HG02571 (cell line): ENCODE results near the gene ZP1.

Experiments used
- ATAC-seq: cut with Tn5 transposase; IDR thresholded peaks from one replicate; pipeline ENCODE4 v1.9.1; 2021; ENCODE audit warnings: mild to moderate bottlenecking, moderate library complexity; ENCODE audit not compliant: unreplicated experiment

ZP1 gene

GRCh38 chr11:60873533-60873932, 6.2 kb downstream of the ZP1 start:
- ATAC-seq: no peak

- no peak for ATAC-seq
Measured at GRCh38 chr11:60874421-60875365, 7.4 kb downstream of the ZP1 start.

GRCh38 chr11:60875366-60876167, 8.2 kb downstream of the ZP1 start:
- ATAC-seq: no peak

- ATAC-seq: no peak
Measured at GRCh38 chr11:60876168-60876485, 8.8 kb downstream of the ZP1 start.

- ATAC-seq: no peak
Measured at GRCh38 chr11:60878245-60879101, 11.1 kb downstream of the ZP1 start.

- no peak for ATAC-seq
Measured at GRCh38 chr11:60879104-60879503, 11.8 kb downstream of the ZP1 start.

GRCh38 chr11:60879971-60880588, 12.7 kb downstream of the ZP1 start:
- no peak for ATAC-seq

GRCh38 chr11:60880643-60881282, 13.4 kb downstream of the ZP1 start:
- ATAC-seq: no peak

GRCh38 chr11:60887556-60887955, 20.2 kb downstream of the ZP1 start:
- ATAC-seq: no peak

- no peak for ATAC-seq
Measured at GRCh38 chr11:60889869-60890311, 22.5 kb downstream of the ZP1 start.

- ATAC-seq: no peak
Measured at GRCh38 chr11:60890696-60891095, 23.4 kb downstream of the ZP1 start.

GRCh38 chr11:60891103-60891741, 23.9 kb downstream of the ZP1 start:
- no peak for ATAC-seq

- ATAC-seq: no peak
Measured at GRCh38 chr11:60895687-60896086, 28.3 kb downstream of the ZP1 start.

GRCh38 chr11:60897496-60897895, 30.2 kb downstream of the ZP1 start:
- ATAC-seq: no peak

GRCh38 chr11:60899046-60899936, 31.9 kb downstream of the ZP1 start:
- ATAC-seq: no peak

- ATAC-seq: no peak
Measured at GRCh38 chr11:60899977-60900376, 32.6 kb downstream of the ZP1 start.

- ATAC-seq: no peak
Measured at GRCh38 chr11:60900673-60901404, 33.5 kb downstream of the ZP1 start.

GRCh38 chr11:60902625-60903024, 35.3 kb downstream of the ZP1 start:
- no peak for ATAC-seq
